ENCODE data around the gene GNG2. TPM values are rescaled to one million over a fixed set of nuclear protein-coding genes. Genes with fewer than 3 reads are reported as not detected.

The GNG2 gene
- total RNA-seq, 2 experiments from 2014 or later: 24.0 to 32.0 TPM

DNA sequence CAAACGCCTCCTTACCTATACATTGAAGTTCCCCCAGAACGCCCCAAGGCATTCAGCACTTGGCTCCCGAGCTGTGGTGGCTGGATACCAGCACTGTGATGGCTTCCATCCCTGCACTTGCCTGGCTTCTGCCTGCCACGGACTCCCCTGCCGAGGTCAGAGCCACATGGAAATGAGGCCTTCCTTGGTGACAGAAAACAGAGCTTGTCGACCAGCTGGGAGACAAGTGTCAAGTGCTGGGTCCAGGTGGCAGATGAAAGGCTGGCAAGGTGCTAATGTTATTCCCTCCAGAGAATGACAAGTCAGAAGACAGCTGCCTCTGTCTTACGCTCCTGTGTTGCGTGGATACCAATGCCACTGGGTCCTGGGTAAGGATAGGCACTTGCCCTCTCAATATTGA, 26.2 kb upstream of the GNG2 start:
- Histone ChIP-seq H3K4me3 (ENCODE audit: low read depth, low read length, poor library complexity, severe bottlenecking) (no peak overlapping the region), H3K9me2 (ENCODE audit: insufficient read depth, low read length) (no peaks in the 10 kb centered on the region), H3K79me2 (ENCODE audit: insufficient read depth, low read depth, low read length) (no peaks in the 10 kb centered on the region), H3K4me1 (ENCODE audit: insufficient read depth, low read length, poor library complexity, severe bottlenecking) (peaks cover 6% of the 10 kb centered on the region), H3K36me3 (ENCODE audit: insufficient read depth, low read length) (no peaks in the 10 kb centered on the region), H3K27ac (ENCODE audit: low read depth, low read length, poor library complexity, severe bottlenecking) (no peak overlapping the region), H4K20me1 (ENCODE audit: insufficient read depth, low read length) (no peaks in the 10 kb centered on the region), H3K9me3 (ENCODE audit: low read length) (0 out of 2 replicates have a peak, but pooled peaks cover 6% of the 10 kb centered on the region), H3K4me2 (ENCODE audit: low read length) (no peak overlapping the region), H2AFZ (ENCODE audit: low read length) (no peak overlapping the region)
- ChIA-PET CTCF (ENCODE audit: unreplicated experiment) (no interaction called here), POLR2A (interaction anchor here (1.5 kb wide), 1 partner anchor 13 kb away, joined by 3 read pairs; no protein-coding TSS in a partner anchor)
- intact Hi-C loops (cut with micrococcal nuclease; ENCODE audit: unreplicated experiment): no loop called here
- TF ChIP-seq, protein P1, sequence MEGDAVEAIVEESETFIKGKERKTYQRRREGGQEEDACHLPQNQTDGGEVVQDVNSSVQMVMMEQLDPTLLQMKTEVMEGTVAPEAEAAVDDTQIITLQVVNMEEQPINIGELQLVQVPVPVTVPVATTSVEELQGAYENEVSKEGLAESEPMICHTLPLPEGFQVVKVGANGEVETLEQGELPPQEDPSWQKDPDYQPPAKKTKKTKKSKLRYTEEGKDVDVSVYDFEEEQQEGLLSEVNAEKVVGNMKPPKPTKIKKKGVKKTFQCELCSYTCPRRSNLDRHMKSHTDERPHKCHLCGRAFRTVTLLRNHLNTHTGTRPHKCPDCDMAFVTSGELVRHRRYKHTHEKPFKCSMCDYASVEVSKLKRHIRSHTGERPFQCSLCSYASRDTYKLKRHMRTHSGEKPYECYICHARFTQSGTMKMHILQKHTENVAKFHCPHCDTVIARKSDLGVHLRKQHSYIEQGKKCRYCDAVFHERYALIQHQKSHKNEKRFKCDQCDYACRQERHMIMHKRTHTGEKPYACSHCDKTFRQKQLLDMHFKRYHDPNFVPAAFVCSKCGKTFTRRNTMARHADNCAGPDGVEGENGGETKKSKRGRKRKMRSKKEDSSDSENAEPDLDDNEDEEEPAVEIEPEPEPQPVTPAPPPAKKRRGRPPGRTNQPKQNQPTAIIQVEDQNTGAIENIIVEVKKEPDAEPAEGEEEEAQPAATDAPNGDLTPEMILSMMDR (conservative IDR thresholded peaks at IDR 0.05; ENCODE audit: low read length): no peak
- TF ChIP-seq EZH2phosphoT487 (IDR thresholded peaks at IDR 0.05; ENCODE audit: borderline replicate concordance, low read depth, low read length): no peak
- BruUV-seq (replicated peaks): no TSS peak
- DNase-seq (ENCODE audit: low spot score): no peak

- Histone ChIP-seq H3K4me1 (ENCODE audit: insufficient read depth, low read length, poor library complexity, severe bottlenecking) (peaks cover 6% of the 10 kb centered on the region), H3K9me2 (ENCODE audit: insufficient read depth, low read length) (no peaks in the 10 kb centered on the region), H3K4me3 (ENCODE audit: low read depth, low read length, poor library complexity, severe bottlenecking) (no peak overlapping the region), H3K79me2 (ENCODE audit: insufficient read depth, low read depth, low read length) (no peaks in the 10 kb centered on the region), H3K27ac (ENCODE audit: low read depth, low read length, poor library complexity, severe bottlenecking) (no peak overlapping the region), H3K4me2 (ENCODE audit: low read length) (no peak overlapping the region), H4K20me1 (ENCODE audit: insufficient read depth, low read length) (no peaks in the 10 kb centered on the region), H3K9me3 (ENCODE audit: low read length) (0 out of 2 replicates have a peak, but pooled peaks cover 6% of the 10 kb centered on the region), H2AFZ (ENCODE audit: low read length) (no peak overlapping the region), H3K36me3 (ENCODE audit: insufficient read depth, low read length) (no peaks in the 10 kb centered on the region)
- POLR2A ChIA-PET: no interaction called here
- intact Hi-C loops (cut with micrococcal nuclease; ENCODE audit: unreplicated experiment): no loop called here
- CTCF ChIA-PET (ENCODE audit: unreplicated experiment): no interaction called here
- BruUV-seq (replicated peaks): no TSS peak
- TF ChIP-seq, protein P1 (conservative IDR thresholded peaks at IDR 0.05; ENCODE audit: low read length): no peak
- no peak for TF ChIP-seq EZH2phosphoT487 (IDR thresholded peaks at IDR 0.05; ENCODE audit: borderline replicate concordance, low read depth, low read length)
- DNase-seq (ENCODE audit: low spot score): no peak
Measured at GRCh38 chr14:51836417-51836816, 24.0 kb upstream of the GNG2 start.

- intact Hi-C loops (cut with micrococcal nuclease; ENCODE audit: unreplicated experiment): loop anchor here (2.0 kb wide), 1 partner anchor 135 kb away; no protein-coding TSS in a partner anchor
- ChIA-PET CTCF (ENCODE audit: unreplicated experiment) (no interaction called here), POLR2A (interaction anchor here (0.6 kb wide), 1 partner anchor 8 kb away, joined by 3 read pairs; no protein-coding TSS in a partner anchor)
- Histone ChIP-seq H3K9me2 (ENCODE audit: insufficient read depth, low read length) (no peaks in the 10 kb centered on the region), H3K36me3 (ENCODE audit: insufficient read depth, low read length) (no peaks in the 10 kb centered on the region), H3K4me1 (ENCODE audit: insufficient read depth, low read length, poor library complexity, severe bottlenecking) (peaks cover 63% of the 10 kb centered on the region), H3K79me2 (ENCODE audit: insufficient read depth, low read depth, low read length) (no peaks in the 10 kb centered on the region), H3K4me2 (ENCODE audit: low read length) (peak overlapping the region; percentile 96), H2AFZ (ENCODE audit: low read length) (peak overlapping the region; percentile 34; the same call in 1 of the 2 replicates), H4K20me1 (ENCODE audit: insufficient read depth, low read length) (no peaks in the 10 kb centered on the region), H3K9me3 (ENCODE audit: low read length) (no peaks in the 10 kb centered on the region), H3K27ac (ENCODE audit: low read depth, low read length, poor library complexity, severe bottlenecking) (peak overlapping the region; percentile 97), H3K4me3 (ENCODE audit: low read depth, low read length, poor library complexity, severe bottlenecking) (peak overlapping the region; percentile 13)
- TF ChIP-seq, protein P1 (conservative IDR thresholded peaks at IDR 0.05; ENCODE audit: low read length): no peak
- TF ChIP-seq EZH2phosphoT487 (IDR thresholded peaks at IDR 0.05; ENCODE audit: borderline replicate concordance, low read depth, low read length): no peak
- BruUV-seq (replicated peaks): no TSS peak
- DNase-seq (ENCODE audit: low spot score): peak; percentile 81
Measured at GRCh38 chr14:51844081-51844881, 16.1 kb upstream of the GNG2 start.

Measured in OCI-LY7 (cell line).